HG03159 (cell line): Measurements from ENCODE around the gene SPACA5B.
"Not testable (repeated sequence)": the region's sequence is repeated elsewhere in the genome, so short reads cannot be mapped to it uniquely, and the experiment has no call there.

Experiments used
- ATAC-seq: cut with Tn5 transposase; IDR thresholded peaks from one replicate; pipeline ENCODE4 v1.9.1; 2021; ENCODE audit warnings: mild to moderate bottlenecking, moderate library complexity; ENCODE audit not compliant: unreplicated experiment

SPACA5B gene

DNA sequence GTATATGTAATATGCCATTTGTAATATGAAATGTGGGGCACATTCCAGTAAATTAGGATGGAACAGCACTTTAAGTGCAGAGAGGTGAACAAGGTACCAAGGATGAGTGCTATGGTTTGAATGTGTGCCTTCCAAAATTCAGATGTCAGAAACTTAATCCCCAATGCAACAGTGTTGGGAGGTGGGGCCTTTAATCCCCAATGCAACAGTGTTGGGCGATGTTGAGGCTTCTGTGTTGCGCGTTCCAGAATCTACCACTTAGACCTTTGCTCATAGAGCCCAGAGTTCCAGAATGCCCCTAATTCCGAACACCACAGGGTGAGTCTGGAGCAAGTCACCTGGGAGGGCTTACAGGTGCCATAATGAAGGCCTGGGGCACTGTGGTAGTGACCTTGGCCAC lies at the start of gene SPACA5B:
Gene SPACA5B (plus strand): TSS at position 301 of the 400 bp plus-strand sequence. CDS start 62 bp downstream, at position 363.
- not testable (repeated sequence) for ATAC-seq

DNA sequence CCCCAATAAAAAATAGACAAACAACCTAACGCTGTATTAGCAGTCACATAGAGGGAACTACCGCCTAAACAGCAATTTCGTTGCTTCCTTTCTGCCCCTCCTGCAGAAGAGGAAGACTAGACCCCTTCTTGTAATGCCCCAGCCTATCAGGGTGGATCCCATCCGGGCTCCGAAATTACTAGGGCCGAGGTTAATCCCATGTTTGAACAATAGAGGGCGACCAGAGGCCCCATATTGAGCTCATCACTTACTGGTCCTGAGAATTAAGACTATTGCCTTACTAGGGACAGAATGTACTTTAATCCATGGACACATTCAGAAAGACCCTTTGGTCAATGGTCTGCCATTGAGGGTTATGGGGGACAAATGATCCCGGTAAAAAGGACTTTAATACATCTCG lies 47.2 kb upstream of the SPACA5B start:
- peak; percentile 81 for ATAC-seq

DNA sequence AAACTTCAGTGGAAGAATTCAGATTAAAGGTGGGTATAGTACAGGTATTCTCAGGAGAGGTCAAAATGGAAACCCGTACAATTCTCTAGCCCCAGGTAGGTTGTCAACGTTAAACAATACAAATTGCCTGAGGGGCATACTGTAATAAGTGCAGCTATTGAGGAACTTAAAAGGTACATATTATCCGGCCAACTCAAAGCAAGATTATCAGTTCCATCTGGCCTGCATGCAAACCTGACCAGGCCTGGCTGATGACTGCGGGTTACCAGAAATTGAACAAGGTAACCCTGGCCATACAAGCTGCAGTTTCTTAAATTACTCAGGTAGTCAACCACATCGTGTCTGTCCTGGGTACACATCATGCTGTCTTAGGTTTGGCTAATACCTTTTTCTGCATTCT lies 46.7 kb upstream of the SPACA5B start:
- ATAC-seq: no peak

DNA sequence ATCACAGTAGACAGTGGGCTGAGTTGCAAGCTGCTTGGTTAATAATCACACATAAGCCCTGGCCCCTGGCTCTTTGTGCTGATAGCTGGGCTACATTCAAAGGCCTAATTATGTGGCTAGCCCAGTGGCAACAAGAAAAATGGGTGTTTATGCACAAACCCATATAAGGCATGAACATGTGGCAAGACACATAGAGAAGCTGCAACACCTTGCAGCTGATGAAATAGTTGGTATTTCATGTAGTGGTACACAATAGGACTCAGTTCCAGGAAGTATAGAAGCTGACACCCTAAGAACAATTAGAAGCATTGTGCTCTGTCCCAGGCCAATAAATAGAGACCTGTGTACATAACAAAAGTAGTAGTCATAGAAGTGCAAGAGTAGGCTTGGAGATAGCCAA lies 44.3 kb upstream of the SPACA5B start:
- no peak for ATAC-seq

DNA sequence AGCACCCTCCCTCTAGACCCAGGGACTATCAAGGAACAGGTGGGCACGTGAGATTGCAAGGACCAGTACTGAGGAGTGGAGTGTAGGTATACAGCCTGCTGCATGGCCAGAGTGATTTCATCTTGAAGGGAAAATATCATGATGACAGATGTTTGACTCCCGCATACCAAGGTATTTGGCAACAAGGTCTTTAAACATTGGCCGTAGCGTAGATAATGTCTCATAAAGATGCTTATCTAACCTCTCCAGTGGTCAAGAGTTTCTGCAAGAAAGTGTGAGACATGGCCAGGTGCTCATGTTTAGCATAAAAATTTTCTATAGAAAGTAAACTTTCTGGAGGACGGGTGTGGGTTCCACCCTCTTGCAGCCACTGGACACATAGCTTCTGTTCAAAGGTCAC lies 40.3 kb upstream of the SPACA5B start:
- ATAC-seq: no peak

DNA sequence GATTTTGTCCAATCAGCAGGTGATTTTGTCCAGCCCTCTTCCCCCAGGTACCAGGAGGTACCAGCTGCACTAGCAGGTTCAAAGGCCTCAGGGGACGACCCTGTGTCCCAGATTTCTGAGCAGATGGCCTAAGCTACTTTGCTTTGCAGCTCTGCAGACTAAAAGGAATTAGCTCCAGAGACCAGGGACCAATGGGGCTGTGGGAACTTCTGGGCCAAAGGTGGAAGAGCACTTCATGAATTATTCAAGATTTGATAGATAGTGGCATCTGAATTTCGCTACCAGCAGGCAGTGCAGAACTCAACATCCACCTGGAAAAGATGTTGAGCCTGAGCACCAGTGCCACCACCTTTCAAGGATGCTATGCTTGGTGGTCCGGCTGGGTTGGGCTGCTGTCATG lies 37.9 kb upstream of the SPACA5B start:
- not testable (repeated sequence) for ATAC-seq

DNA sequence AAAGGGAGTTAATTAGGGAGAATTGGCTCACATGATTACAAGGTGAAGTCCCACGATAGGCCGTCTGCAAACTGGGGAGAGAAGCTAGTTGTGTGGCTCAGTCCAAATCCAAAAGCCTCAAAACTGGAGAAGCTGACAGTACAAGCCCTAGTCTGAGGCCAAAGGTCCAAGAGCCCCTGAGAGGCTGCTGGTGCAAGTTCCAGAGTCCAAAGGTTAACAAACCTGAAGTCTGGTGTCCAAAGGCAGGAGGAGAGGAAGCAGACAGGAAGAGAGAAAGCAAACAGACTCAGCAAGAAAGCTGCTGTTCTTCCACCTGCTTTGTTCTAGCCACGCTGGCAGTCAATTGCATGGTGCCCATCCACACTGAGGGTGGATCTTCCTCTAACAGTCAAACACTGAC lies 29.0 kb upstream of the SPACA5B start:
- ATAC-seq: no peak

DNA sequence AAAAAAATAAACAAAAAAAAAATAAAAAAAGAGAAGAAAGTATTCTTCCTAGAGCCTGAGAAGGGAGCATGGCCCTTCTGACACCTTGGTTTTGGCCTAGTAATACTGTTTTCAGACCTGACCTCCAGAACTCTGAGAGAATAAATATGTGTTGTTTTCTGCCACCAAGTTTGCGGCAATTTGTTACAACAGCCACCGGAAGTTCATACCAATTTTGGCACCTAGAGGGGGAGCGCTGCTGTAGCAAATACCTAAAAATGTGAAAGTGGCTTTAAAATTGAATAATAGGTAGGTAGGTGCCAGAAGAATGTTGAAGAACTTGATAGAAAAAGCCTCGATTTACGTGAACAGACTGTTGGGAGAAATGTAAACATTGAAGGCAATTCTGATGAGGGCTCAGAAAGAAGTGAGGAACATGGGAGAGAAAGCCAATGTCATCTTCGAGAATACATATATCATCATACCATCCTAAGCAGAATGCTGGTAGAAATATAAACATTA lies 27.5 kb upstream of the SPACA5B start:
- no peak for ATAC-seq

DNA sequence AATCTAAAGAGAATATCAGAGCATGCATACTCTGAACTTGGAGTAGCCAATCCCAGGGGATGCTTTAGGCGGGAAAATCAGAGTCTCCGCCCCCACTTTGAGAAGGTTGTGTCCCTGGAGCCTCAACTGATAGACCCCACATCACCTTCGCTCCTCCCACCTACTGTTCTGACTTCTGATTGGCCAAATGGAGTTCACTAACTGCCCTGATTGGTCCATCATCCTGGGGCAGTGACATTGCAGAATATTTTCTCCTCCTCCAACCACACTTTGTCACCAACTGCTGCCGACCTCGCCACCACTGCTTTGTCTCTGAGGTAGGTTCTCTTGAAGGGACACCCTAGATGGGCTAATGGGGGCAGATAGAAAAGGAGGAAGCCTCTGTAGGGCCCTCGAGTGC lies 22.7 kb upstream of the SPACA5B start:
- no peak for ATAC-seq

DNA sequence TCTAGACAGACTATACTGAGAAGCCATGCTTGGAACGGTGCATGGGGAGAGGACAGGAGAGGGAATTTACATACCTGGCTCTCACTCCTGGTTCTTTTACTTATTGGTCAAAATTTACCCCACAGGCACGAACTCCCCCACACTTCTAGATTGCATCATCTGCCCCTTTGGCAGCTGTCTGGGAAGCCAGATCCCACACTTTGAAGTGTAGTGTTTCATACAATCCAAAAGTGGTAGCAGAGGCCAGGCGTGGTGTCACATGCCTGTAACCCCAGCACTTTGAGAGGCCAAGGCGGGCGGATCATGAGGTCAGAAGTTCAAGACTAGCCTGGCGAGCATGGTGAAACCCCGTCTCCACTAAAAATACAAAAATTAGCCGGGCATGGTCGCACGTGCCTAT lies 5.1 kb upstream of the SPACA5B start:
- ATAC-seq: not testable (repeated sequence)

DNA sequence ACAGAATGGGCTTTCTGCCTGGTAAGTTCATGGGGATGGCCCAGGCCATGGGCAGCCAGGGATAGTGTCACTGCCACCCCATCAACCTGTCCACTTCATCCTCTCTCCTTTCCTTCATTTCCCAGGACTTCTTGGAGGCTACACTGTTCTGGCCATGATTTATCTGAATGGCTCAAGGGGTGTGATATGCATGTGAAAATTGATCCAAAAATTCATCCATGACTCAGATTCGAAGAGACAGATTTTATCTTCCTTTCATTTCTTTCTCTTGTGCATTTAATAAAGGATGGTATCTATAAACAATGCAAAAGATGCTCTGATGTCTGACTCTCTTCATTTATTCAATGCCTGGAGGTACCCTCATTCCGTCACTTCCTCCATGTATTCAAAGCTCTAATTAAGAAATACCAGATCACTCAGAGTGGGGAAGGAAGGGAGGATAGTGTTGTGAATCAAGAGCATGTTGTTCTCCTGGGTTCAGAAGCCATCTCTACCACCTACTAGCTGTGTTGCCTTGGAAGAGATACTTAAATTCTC lies 1.9 kb downstream of the SPACA5B start:
- not testable (repeated sequence) for ATAC-seq

DNA sequence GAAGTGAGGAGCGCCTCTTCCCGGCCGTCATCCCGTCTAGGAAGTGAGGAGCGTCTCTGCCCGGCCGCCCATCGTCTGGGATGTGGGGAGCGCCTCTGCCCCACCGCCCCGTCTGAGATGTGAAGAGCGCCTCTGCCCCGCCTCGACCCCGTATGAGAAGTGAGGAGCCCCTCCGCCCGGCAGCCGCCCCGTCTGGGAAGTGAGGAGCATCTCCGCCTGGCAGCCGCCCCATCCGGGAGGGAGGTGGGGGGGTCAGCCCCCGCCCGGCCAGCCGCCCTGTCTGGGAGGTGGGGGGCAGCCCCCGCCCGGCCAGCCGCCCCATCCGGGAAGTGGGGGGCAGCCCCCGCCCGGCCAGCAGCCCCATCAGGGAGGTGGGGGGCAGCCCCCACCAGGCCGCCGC lies 8.7 kb downstream of the SPACA5B start:
- ATAC-seq: not testable (repeated sequence)

DNA sequence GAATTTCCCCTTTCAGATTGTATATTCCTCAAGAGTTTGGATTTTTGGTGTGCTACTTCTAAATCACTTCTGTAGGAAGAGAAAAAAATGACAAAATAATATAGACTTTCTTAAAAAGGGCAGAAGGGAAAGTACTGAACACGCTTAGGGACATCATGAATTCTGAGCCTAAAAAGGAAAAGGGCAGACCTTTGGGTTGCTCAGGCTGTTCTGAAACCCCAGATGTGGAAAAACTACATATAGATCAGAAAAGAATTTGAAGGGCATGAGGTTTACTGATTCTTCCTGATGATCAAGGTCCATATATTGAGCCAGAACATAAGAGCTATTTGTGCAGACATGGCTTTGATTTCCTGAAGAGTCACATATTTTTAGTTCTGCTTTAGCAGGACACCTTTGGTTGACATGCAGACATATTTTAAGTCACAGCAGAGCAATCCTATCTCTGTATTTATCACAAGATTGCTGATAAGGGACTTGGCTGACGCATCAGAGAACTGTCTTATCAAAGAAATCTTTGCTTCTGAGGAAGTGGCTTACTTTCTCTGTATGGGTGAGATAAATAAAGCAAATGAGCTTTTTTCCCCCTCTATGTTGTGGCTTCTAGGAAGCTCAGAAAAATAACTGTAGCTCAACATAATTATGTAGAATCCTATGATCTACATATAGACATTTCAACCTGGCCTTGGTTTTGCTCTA lies 11.5 kb downstream of the SPACA5B start:
- ATAC-seq: not testable (repeated sequence)

DNA sequence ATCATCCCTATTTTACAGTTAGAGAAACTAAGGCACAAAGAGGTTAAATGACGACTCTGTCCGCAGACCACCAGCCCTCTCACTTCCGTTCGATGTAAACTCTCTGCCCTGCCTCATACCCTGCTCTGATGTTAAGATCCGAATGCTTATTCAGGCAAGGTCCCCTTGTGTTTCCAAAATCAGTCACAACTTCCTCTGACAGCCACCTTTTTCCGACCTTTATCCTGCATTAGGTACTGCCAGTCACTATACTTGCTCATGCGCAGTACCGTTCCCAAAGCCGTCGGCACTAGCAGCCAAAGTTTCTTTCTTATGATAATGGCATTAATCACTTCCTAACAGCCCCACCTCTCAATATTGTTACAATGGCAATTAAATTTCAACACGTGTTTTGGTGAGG lies 12.3 kb downstream of the SPACA5B start:
- not testable (repeated sequence) for ATAC-seq

DNA sequence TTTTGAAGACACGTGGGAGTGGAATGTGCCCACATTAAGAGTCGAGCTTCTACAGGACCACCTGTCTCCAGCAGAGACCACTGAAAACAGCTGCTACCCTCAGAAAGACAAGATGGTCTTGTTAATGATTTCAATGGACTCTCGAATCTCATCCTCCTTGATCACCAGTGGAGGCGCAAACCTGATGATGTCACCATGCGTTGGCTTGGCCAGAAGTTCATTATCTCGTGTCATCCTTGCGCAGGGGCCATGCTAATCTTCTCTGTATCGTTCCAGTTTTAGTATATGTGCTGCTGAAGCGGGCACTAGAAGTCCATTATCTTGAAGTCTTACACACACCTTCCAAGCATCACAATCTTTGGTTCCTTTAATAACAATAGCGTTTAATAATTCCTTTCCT lies 23.3 kb downstream of the SPACA5B start:
- ATAC-seq: no peak

DNA sequence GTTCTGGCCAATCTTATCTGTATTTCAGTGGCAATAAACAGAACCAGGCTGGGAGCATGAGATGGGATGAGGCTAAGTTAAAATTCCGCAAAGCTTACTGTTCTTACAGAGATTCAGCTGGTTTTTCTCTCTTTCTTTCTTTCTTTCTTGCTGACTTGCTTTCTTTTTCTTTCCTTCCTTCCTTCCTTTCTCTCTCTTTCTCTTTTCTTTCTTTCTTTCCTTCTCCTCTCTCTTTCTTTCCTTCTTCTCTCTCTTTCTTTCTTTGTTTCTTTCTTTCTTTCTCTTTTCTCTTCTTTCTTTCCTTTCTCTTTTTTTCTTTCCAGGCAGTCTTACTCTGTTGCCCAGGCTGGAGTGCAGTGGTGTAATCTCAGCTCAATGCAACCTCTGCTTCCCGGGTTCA lies 24.4 kb downstream of the SPACA5B start:
- no peak for ATAC-seq

DNA sequence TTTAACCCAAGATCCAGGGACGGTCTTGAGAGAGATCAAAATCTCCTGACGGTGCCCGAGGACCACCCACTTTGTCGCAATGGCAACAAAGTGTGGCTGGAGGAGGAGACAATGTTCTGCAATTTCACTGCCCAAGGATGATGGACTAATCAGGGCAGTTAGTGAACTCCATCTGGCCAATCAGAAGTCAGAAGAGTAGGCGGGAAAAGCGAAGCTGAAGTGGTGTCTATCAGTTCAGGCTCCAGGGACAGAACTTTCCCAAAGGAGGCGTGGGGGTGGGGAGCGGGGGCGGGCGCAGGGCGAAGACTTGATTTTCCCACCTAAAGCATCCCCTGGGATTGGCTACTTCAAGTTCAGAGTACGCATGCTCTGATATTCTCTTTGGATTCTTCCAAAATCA lies 25.6 kb downstream of the SPACA5B start:
- no peak for ATAC-seq

DNA sequence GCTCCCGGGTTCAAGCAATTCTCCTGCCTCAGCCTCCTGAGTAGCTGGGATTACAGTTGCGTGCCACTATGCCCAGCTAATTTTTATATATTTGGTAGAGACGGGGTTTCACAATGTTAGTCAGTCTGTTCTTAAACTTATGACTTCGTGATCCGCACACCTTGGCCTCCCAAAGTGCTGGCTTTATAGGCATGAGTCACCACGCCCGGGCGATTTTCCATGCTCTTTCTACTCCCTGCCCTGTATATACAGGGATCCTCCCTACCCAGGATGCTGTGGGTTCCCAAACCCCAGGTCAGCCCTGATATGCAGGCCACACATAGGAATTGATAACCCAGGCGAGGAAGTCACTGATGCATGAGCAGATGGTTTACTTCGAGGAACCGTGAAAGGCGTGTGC lies 34.8 kb downstream of the SPACA5B start:
- ATAC-seq: no peak

DNA sequence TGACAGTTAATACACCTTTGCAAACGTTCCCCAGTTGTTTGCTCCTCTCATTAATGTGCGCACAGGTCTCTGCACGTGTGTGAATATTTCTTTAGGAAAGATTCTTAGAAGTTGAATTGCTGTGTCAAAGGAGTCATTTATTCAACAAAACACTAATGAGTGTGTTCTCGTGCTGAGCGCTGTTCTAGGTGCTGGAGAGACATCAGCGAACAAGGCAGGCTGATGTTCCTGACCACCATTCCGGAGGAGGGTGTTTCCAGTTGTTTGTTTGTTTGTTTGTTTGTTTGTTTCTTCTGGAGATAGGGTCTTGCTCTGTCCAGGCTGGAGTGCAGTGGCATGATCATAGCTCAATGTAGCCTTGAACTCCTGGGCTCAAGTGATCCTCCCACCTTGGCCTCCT lies 35.9 kb downstream of the SPACA5B start:
- not testable (repeated sequence) for ATAC-seq

DNA sequence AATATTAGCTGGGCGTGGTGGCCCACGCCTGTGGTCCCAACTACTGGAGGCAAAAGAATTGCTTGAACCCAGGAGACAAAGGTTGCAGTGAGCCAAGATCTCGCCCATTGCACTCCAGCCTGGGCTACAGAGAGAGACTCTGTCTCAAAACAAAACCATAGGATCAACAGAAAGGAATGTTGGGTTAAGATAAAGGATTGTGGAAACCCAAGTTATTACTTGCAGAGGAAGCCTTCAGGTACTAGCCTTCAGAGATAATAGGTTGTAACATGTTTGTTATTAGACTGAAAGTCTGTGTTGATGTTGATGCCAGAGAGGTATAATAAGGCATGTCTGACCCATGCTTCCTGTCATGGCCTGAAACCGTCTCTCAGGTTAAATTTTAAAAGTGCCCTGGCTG lies 49.3 kb downstream of the SPACA5B start:
- ATAC-seq: no peak

DNA sequence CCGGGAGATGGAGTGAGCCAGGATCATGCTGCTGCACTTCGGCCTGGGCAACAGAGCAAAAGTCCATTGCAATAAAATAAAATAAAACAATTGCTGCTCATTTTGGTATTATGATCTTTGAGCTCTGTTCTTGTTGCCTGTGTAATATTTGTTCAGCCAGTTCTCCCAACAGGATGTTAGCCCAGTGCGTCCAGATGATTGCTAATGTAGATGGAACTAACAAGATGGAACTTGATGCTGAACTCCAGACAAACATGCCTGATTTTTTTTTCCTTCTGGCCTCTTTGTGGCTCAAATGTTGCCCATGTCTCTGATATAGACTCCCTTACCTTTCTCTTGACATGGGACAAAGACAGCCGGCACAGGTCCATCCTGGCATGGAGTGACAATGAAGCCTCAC lies 50.4 kb downstream of the SPACA5B start:
- no peak for ATAC-seq

DNA sequence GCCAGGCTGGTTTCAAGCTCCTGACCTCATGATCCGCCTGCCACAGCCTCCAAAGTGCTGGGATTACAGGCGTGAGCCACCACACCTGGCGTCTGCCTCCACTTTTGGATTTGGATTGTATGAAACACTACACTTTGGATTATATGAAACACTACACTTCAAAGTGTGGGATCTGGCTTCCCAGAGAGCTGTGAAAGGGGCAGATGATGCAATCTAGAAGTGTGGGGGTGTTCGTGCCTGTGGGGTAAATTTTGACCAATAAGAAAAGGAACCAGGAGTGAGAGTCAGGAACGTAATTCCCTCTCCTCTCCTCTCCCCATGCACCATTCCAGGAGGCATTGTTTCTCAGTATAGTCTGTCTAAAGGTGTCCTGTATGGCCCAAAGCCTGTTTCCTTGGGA lies 51.5 kb downstream of the SPACA5B start:
- not testable (repeated sequence) for ATAC-seq
